HG03342 (cell line): ENCODE results near the gene ADRA2A.

Experiments used
- ATAC-seq: cut with Tn5 transposase; IDR thresholded peaks from one replicate; pipeline ENCODE4 v1.9.1; 2021; ENCODE audit warnings: mild to moderate bottlenecking, moderate library complexity; ENCODE audit not compliant: unreplicated experiment

Gene ADRA2A

DNA sequence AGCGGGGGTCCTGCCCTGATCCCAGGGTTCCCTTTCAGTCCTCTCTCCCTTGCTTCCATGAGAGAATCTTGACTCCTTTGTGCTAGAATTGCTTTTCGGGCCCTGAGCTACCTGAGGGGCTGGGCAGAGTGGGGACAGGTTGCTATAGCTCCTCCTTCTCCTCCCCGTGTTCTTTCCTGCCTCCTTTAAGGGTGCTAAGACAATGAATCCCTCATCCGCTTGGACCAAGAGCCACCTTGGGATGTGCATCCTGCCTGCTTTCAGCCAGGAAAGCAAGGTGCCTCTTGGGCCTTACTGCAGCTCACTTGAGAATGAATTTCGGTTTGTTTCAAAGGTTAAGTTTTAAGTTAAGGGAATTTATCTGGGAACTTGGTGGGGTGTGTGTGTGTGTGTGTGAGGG is 53.6 kb downstream of the ADRA2A start:
- ATAC-seq, result no peak
